K562 (cell line): ENCODE measurements around the gene PLAAT3. TPM values are rescaled to one million over a fixed set of nuclear protein-coding genes. Genes with fewer than 3 reads are reported as not detected.
A peak's percentile ranks its signal among the peaks of the same experiment; 100 is the strongest.

Experiments
- ATAC-seq: fragments of 200-7000 bp; cut with Tn5 transposase; 3 replicates; pipeline ENCODE4 v1.9.1; 2020; ENCODE audit warnings: moderate library complexity
- BruUV-seq: library from RNA; stranded (reverse); fragments of 400-500 nt; replicated peaks from 2 replicates; lab custom pipeline; 2021; lab: Mats Ljungman, UMichigan
- CTCF ChIA-PET: fragments of 300-600 bp; formaldehyde crosslinking; extraction: SDS; loops from one replicate; lab custom pipeline; 2021; ENCODE audit warnings: low intra/inter-chr PET ratio; lab: Yijun Ruan, JAX
- POLR2A ChIA-PET: fragments of 300-600, 350-650 bp; sonication (Branson Sonifier 250); formaldehyde crosslinking; extraction: SDS; loops from one replicate; lab custom pipeline; 2021; ENCODE audit warnings: antibody characterized with exemption, inconsistent platforms; lab: Yijun Ruan, JAX
- DNase-seq, 4 experiments: peaks; one replicate each; pipeline versions ENCODE4 v3.0.0 to v3.0.0-alpha.2; 2011 to 2018; ENCODE audit warnings: low spot score in 3 of 4, mixed read lengths in 3 of 4; ENCODE audit errors: extremely low read depth in 1 of 4
- FAIRE-seq: peaks from 2 replicates; lab custom pipeline; 2011; peaks lifted over from hg19 to GRCh38; lab: Jason Lieb, UNC
- H2AFZ ChIP-seq: 2 replicates; pipeline ENCODE4 v1.6.0; 2011; ENCODE audit warnings: low read depth, low read length, control low read depth, inconsistent platforms
- H3K27ac ChIP-seq: fragments of 200-600 bp; 3 replicates; pipeline ENCODE4 v1.8.0; 2011; ENCODE audit warnings: low read depth, mild to moderate bottlenecking, control low read depth, inconsistent platforms, low read length, moderate library complexity, mixed read lengths; ENCODE audit errors: extremely low read depth
- H3K27me3 ChIP-seq, 2 experiments: fragments of 300-600 bp in 1 of 2; 2 replicates in 1 of 2; 3 replicates in 1 of 2; pipeline versions ENCODE4 v1.6.0 to v1.8.0; 2011; ENCODE audit warnings: inconsistent platforms in 2 of 2, low read length in 2 of 2, mild to moderate bottlenecking in 1 of 2, mixed read lengths in 1 of 2, moderate library complexity in 1 of 2; ENCODE audit not compliant: control insufficient read depth in 2 of 2, insufficient read depth in 2 of 2
- H3K36me3 ChIP-seq: fragments of 300-600 bp; 3 replicates; pipeline ENCODE4 v1.8.0; 2011; ENCODE audit warnings: mild to moderate bottlenecking, low read length, inconsistent platforms; ENCODE audit not compliant: control insufficient read depth, insufficient read depth
- H3K4me1 ChIP-seq, 2 experiments: fragments of 200-600 bp in 1 of 2; replicated peaks in 1 of 2; 2 replicates in 1 of 2; 3 replicates in 1 of 2; pipeline versions ENCODE4 v1.5.1 to v1.8.0; 2011; ENCODE audit warnings: inconsistent platforms in 2 of 2, low read length in 2 of 2, mild to moderate bottlenecking in 1 of 2, mixed read lengths in 1 of 2, moderate library complexity in 1 of 2; ENCODE audit not compliant: control insufficient read depth in 2 of 2, insufficient read depth in 2 of 2
- H3K4me2 ChIP-seq: 2 replicates; pipeline ENCODE4 v1.6.1; 2011; ENCODE audit warnings: low read length, control low read depth, inconsistent platforms, mixed read lengths; ENCODE audit not compliant: insufficient read depth
- H3K4me3 ChIP-seq: fragments of 200-600 bp; sonication (generic), shearing (Covaris generic); 2 replicates; pipeline ENCODE4 v1.5.1; 2016; ENCODE audit warnings: control low read depth, inconsistent platforms
- H3K79me2 ChIP-seq: fragments of 200-600 bp; 3 replicates; pipeline ENCODE4 v1.8.0; 2011; ENCODE audit warnings: low read length, inconsistent platforms; ENCODE audit not compliant: control insufficient read depth, insufficient read depth
- H3K9ac ChIP-seq, 2 experiments: 2 replicates each; pipeline versions ENCODE4 v1.6.0 to v1.6.1; 2011; ENCODE audit warnings: low read depth in 2 of 2, low read length in 2 of 2, control low read depth in 1 of 2, inconsistent platforms in 1 of 2, mild to moderate bottlenecking in 1 of 2, mixed read lengths in 1 of 2; ENCODE audit not compliant: insufficient read depth in 1 of 2
- H3K9me1 ChIP-seq: one replicate; pipeline ENCODE4 v1.6.0; 2011; ENCODE audit warnings: inconsistent platforms, mild to moderate bottlenecking, low read length, moderate library complexity; ENCODE audit not compliant: control insufficient read depth, insufficient read depth
- H3K9me3 ChIP-seq: replicated peaks from 2 replicates; pipeline ENCODE4 v1.5.1; 2011; ENCODE audit warnings: low read depth, low read length, inconsistent platforms; ENCODE audit not compliant: control insufficient read depth, insufficient read depth
- H4K20me1 ChIP-seq: replicated peaks from 2 replicates; pipeline ENCODE4 v1.6.1; 2011; ENCODE audit warnings: low read length, inconsistent platforms, mixed read lengths; ENCODE audit not compliant: control insufficient read depth, insufficient read depth
- BCL6 ChIP-seq: fragments of 250-450 bp; sonication (Bioruptor Pico); IDR thresholded peaks from 2 replicates; pipeline ENCODE4 v1.4.0; 2020
- CBFA2T2 ChIP-seq: fragments of 450-650 bp; conservative IDR thresholded peaks from 2 replicates; pipeline ENCODE4 v1.6.1; 2017; ENCODE audit warnings: mild to moderate bottlenecking
- FOXM1 ChIP-seq, 2 experiments: fragments of 450-650 bp in 1 of 2; sonication (generic) in 1 of 2; formaldehyde crosslinking in 1 of 2; IDR thresholded peaks; 2 replicates each; pipeline versions ENCODE4 v1.6.1 to v1.9.0; 2017 to 2022; ENCODE audit warnings: low read depth in 2 of 2, mild to moderate bottlenecking in 2 of 2, missing genetic modification reagents in 1 of 2, moderate library complexity in 1 of 2
- NR1H2 ChIP-seq: sonication (generic); formaldehyde crosslinking; IDR thresholded peaks from 2 replicates; pipeline ENCODE4 v1.4.0; 2020; ENCODE audit warnings: mild to moderate bottlenecking, missing genetic modification reagents
- POLR2G ChIP-seq: fragments of 200-400 bp; formaldehyde crosslinking; IDR thresholded peaks from 2 replicates; pipeline ENCODE4 v1.6.1; 2017; ENCODE audit warnings: low read depth, mild to moderate bottlenecking, antibody characterized with exemption, low read length, moderate library complexity
- SP1 ChIP-seq: sonication (generic); formaldehyde crosslinking; IDR thresholded peaks from 2 replicates; pipeline ENCODE4 v1.8.1; 2022; ENCODE audit warnings: mild to moderate bottlenecking, missing genetic modification reagents
- TARDBP ChIP-seq: fragments of 450-650 bp; IDR thresholded peaks from 2 replicates; pipeline ENCODE4 v1.6.1; 2016
- ZC3H8 ChIP-seq: fragments of 450-650 bp; IDR thresholded peaks from 2 replicates; pipeline ENCODE4 v1.6.1; 2017
- ZNF354B ChIP-seq: fragments of 250-450 bp; sonication (Bioruptor Pico); IDR thresholded peaks from 2 replicates; pipeline ENCODE4 v1.4.0; 2020
- ZNF766 ChIP-seq: fragments of 200-800 bp; sonication (Bioruptor generic); conservative IDR thresholded peaks from 2 replicates; pipeline ENCODE4 v1.6.1; 2016; ENCODE audit warnings: missing genetic modification characterization, missing compliant biosample characterization
- WGBS: fragments of 100-300 bp; shearing (Covaris generic); methylation state at CpG from one replicate; pipeline ENCODE4 v1.1.6; 2016; ENCODE audit warnings: low coverage, mixed read lengths; ENCODE audit not compliant: insufficient coverage; ENCODE audit errors: missing lambda C conversion rate; 5-methylcytosine and 5-hydroxymethylcytosine counted together
- in situ Hi-C: fragments of 300-500 bp; cut with MboI; formaldehyde crosslinking; loops from 4 replicates; pipeline ENCODE4 v1.15.0; 2018; ENCODE audit warnings: inconsistent platforms, mixed read lengths
- intact Hi-C: fragments of 100-400 bp; cut with micrococcal nuclease; formaldehyde crosslinking; loops from 2 replicates; pipeline ENCODE4 v1.14.2; 2022
- polyA plus RNA-seq, 8 experiments: library from polyadenylated mRNA; depleted of rRNA in 4 of 8; stranded (reverse) in 5 of 8; unstranded in 3 of 8; fragments of >200 nt; fragmentation: Nextera tagmentation in 2 of 8; fragmentation: Illumina TruSeq in 1 of 8; extraction: Ambion mirVana in 2 of 8; extraction: Trizol in 1 of 8; gene quantifications; 2 replicates each; pipeline versions ENCODE4 v1.2.1 to v1.2.3, GENCODE V29; 2011 to 2014; ENCODE audit warnings: inconsistent platforms in 1 of 8, missing spikeins in 1 of 8
- total RNA-seq, 7 experiments: library from RNA; depleted of rRNA in 6 of 7; stranded (reverse); fragments of >200 nt in 6 of 7; fragmentation: Illumina TruSeq in 2 of 7; extraction: Trizol in 2 of 7; gene quantifications; 2 replicates each; pipeline versions ENCODE4 v1.2.1 to v1.2.3, GENCODE V29; 2011 to 2021; ENCODE audit warnings: low replicate concordance in 1 of 7
- TF ChIP-seq, protein P1 (sequence below): fragments of 250-450 bp; sonication (Bioruptor Pico); IDR thresholded peaks from 2 replicates; pipeline ENCODE4 v1.8.0; 2022; ENCODE audit warnings: moderate library complexity, mild to moderate bottlenecking, inconsistent platforms
- TF ChIP-seq, protein P2 (sequence below): sonication (generic); formaldehyde crosslinking; IDR thresholded peaks from 2 replicates; pipeline ENCODE4 v1.8.1; 2022; ENCODE audit warnings: missing genetic modification reagents
- TF ChIP-seq, protein P3 (sequence below): sonication (generic); formaldehyde crosslinking; IDR thresholded peaks from 2 replicates; pipeline ENCODE4 v1.9.0; 2022; ENCODE audit warnings: mild to moderate bottlenecking, missing genetic modification reagents
- TF ChIP-seq, protein P4 (sequence below): fragments of 250-450 bp; sonication (Bioruptor Pico); IDR thresholded peaks from 2 replicates; pipeline ENCODE4 v1.5.0; 2021; ENCODE audit warnings: mild to moderate bottlenecking, borderline replicate concordance

The PLAAT3 gene
- total and polyA plus RNA-seq, 9 of the 15 experiments (the other 6 are each of a cell fraction or from before 2014, with no cell fraction given), result 0.80 to 2.7 (median 1.4) TPM

DNA sequence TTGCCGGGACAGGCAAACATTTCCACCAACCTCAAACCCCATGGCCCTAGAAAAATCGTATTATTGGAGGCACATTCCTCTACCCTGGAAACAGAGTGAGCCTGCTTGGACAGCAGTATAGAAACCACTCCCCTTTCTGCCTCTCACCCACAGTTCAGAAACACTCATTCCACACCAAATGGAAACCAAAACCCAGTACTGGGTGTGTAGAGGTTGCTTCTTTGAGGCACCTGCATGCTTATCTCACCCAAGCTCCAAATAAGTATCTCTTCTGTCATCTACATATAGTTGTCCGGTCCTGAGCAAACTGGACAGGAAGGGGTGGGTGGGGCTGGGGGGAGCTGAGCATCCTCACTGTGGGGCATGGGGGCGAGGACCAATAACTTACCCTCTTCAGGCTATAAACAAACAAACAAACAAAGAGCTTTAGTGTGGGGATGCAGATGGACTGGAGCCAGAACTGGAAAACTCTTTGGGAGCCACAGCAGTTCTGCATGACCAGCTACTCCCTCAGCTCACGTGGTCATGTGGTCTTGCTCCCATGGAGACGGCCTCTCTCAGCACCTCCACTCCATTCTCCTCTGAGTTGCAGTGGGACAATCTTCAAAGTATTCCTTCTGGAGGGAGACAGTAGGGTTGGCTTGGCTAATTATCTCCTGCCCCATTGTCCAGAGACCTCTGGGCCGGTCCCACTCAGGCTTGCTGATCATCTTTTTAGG lies 50.0 kb downstream of the PLAAT3 start (continued):
- TF ChIP-seq, protein P1, sequence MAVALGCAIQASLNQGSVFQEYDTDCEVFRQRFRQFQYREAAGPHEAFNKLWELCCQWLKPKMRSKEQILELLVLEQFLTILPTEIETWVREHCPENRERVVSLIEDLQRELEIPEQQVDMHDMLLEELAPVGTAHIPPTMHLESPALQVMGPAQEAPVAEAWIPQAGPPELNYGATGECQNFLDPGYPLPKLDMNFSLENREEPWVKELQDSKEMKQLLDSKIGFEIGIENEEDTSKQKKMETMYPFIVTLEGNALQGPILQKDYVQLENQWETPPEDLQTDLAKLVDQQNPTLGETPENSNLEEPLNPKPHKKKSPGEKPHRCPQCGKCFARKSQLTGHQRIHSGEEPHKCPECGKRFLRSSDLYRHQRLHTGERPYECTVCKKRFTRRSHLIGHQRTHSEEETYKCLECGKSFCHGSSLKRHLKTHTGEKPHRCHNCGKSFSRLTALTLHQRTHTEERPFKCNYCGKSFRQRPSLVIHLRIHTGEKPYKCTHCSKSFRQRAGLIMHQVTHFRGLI (CRISPR knock-in tag), result no peak
- TF ChIP-seq, protein P2, sequence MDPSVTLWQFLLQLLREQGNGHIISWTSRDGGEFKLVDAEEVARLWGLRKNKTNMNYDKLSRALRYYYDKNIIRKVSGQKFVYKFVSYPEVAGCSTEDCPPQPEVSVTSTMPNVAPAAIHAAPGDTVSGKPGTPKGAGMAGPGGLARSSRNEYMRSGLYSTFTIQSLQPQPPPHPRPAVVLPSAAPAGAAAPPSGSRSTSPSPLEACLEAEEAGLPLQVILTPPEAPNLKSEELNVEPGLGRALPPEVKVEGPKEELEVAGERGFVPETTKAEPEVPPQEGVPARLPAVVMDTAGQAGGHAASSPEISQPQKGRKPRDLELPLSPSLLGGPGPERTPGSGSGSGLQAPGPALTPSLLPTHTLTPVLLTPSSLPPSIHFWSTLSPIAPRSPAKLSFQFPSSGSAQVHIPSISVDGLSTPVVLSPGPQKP, result no peak
- TF ChIP-seq POLR2G (no peak), CBFA2T2 (peak; percentile 59)
- TF ChIP-seq, all 486 proteins: peak for 8

DNA sequence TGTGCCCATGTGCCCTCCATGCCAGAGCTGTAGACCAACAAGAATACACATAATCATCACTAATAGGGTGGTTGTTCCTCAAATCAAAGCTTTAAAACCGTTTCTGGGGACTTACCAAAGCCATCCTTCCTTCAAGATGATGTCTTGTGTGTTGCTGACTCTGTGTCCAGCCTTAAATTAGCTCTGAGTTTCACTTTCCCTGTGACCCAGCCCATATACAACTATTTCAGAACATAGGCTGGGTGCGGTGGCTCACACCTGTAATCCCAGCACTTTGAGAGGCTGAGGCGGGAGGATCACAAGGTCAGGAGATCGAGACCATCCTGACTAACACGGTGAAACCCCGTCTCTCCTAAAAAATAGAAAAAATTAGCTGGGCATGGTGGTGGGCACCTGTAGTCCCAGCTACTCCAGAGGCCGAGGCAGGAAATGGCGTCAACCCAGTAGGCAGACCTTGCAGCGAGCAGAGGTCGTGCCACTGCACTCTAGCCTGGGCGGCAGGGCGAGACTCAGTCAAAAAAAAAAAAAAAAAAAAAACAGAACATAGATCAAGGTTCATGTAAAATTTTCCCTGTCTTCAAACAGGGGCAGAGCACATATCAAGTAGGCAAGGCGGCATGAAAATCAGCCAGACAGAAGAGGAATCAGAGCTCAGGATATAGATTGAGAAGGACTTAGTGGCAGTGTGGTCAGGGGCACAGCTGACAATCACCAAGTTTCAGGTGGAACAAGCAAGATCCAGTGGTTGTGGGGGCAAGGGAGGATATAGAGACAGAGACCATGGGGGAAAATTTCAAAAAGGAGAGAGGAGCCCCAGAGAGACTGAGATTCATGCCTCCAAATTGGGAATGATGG lies 50.8 kb downstream of the PLAAT3 start, which contains the start of gene PLAAT2:
Gene PLAAT2, minus strand, starts transcription at position 179 of the 855 bp plus-strand sequence. Its CDS starts 55 bp downstream, at position 124.
- Histone ChIP-seq H3K9me3 (no peaks in the 10 kb centered on the region), H3K4me2 (no peak within 1 kb of the TSS), H3K9ac (0 out of 4 replicates have a peak within 1 kb of the TSS, but pooled peaks of 1 of the 2 experiments have one; percentile 39), H3K4me1 (peaks cover 23 to 38% of the 10 kb centered on the region in 2 experiments), H3K27ac (no peak within 1 kb of the TSS), H4K20me1 (no peaks in the 10 kb centered on the region), H3K9me1 (no peaks in the 10 kb centered on the region), H3K79me2 (no peaks in the 10 kb centered on the region), H2AFZ (no peak within 1 kb of the TSS), H3K27me3 (no peaks in the 10 kb centered on the region), H3K4me3 (no peak within 1 kb of the TSS), H3K36me3 (no peaks in the 10 kb centered on the region)
- no TSS peak for BruUV-seq
- DNase-seq, result no peak
- POLR2A ChIA-PET, result interaction anchor here (0.7 to 1.3 kb wide), 2 partner anchors 12 to 16 kb away, joined by 3 to 4 read pairs; no protein-coding TSS in a partner anchor
- WGBS, result 43% methylated on average over 13 of the region's 13 CpGs
- no peak for ATAC-seq
- no peak for FAIRE-seq
- intact Hi-C loops (no loop called here), in situ Hi-C loops (no loop called here)
- CTCF ChIA-PET, result no interaction called here
- no peak for TF ChIP-seq NR1H2 (CRISPR knock-in tag)
- TF ChIP-seq, protein P3, sequence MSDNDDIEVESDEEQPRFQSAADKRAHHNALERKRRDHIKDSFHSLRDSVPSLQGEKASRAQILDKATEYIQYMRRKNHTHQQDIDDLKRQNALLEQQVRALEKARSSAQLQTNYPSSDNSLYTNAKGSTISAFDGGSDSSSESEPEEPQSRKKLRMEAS (CRISPR knock-in tag), result no peak
- TF ChIP-seq, protein P4, sequence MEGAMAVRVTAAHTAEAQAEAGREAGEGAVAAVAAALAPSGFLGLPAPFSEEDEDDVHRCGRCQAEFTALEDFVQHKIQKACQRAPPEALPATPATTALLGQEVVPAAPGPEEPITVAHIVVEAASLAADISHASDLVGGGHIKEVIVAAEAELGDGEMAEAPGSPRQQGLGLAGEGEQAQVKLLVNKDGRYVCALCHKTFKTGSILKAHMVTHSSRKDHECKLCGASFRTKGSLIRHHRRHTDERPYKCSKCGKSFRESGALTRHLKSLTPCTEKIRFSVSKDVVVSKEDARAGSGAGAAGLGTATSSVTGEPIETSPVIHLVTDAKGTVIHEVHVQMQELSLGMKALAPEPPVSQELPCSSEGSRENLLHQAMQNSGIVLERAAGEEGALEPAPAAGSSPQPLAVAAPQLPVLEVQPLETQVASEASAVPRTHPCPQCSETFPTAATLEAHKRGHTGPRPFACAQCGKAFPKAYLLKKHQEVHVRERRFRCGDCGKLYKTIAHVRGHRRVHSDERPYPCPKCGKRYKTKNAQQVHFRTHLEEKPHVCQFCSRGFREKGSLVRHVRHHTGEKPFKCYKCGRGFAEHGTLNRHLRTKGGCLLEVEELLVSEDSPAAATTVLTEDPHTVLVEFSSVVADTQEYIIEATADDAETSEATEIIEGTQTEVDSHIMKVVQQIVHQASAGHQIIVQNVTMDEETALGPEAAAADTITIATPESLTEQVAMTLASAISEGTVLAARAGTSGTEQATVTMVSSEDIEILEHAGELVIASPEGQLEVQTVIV (CRISPR knock-in tag), result no peak
- no peak for TF ChIP-seq TARDBP
- no peak for TF ChIP-seq ZNF354B (CRISPR knock-in tag)
- TF ChIP-seq SP1 (CRISPR knock-in tag), result no peak
- TF ChIP-seq ZC3H8, result no peak
- TF ChIP-seq ZNF766, result no peak
- no peak for TF ChIP-seq FOXM1 (IDR thresholded peaks at IDR 0.05; ENCODE audit: low read depth)
- no peak for TF ChIP-seq FOXM1 (CRISPR knock-in tag; IDR thresholded peaks at IDR 0.05; ENCODE audit: low read depth)
- no peak for TF ChIP-seq BCL6 (CRISPR knock-in tag)
